Endometrium (tissue), 2 donors: ENCODE measurements around the gene DNAH6.
A peak's percentile ranks its signal among the peaks of the same experiment; 100 is the strongest.
"Not testable (repeated sequence)": the region's sequence is repeated elsewhere in the genome, so short reads cannot be mapped to it uniquely, and the experiment has no call there.

Experiments
- FAIRE-seq: peaks from 2 replicates; lab custom pipeline; 2012; peaks lifted over from hg19 to GRCh38; lab: Jason Lieb, UNC
- donor health status: control.
- donor health status: control.

Gene DNAH6

DNA sequence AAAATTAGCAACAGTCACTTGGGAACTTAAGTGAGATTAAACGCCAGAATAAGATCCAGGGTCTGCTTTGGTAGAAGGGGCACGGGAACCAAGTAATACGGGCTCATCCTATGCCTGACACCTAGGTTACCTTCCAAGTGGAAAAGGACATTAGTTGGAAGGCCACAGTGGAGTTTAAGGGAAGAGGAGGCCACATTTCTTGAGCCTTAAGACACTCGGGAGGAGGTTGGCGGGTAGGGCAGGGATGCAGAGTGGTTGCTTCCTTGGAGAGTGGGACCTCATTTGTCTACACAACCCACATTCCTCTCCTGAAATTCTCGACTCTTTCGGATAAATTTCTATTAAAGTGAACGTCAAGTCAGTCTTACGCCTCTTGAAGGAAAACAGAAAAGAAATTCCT, 510 bp upstream of the DNAH6 start:
- FAIRE-seq: no peak

DNA sequence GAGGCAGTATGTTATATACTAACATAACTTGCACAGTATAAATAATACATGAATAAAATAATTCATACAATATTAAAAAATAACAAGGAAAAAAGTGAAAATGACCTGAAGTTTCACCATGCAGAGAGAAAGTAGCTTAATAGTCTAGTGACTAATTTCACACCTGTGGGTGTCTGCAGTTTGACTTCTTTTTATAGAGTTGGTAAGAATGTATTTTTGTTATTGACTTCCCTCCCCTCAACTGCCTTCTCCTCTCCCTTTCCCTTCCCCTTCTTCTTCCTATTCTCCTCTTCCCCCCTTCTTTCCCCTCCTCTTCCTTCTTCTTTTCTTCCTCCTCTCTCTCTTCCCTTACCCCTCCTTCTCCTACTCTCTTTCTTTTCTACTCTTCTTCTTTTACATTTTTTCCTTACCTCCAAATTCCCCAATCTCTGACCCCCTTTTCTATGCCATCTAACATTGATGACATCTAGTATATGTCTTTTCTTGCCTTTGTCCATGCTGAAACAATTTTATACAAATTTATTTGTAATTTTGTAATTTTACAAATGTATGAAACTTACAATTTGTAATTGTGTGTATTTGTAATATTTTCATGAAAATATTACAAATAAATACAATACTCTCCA, 3.1 kb downstream of the DNAH6 start:
- FAIRE-seq: no peak

DNA sequence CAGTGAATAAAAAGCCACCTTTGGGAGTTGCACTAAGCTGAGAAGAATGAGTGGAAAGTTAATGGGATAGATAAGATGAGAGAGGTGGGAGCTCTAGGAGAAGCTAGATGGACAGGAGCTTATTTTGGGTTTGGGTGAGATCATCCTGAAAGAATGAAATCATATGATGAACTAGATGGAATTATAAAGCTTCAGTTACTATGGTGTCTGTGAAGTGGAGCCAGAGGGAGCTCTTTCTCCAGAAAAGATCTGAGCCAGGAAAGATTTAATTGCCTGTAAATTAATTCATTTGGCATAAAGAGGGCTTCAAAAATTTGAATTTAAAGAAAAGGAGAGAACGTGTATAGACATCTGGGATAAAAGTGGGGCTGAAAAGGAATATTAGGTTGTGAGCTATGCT, 10.3 kb downstream of the DNAH6 start:
- FAIRE-seq: no peak

DNA sequence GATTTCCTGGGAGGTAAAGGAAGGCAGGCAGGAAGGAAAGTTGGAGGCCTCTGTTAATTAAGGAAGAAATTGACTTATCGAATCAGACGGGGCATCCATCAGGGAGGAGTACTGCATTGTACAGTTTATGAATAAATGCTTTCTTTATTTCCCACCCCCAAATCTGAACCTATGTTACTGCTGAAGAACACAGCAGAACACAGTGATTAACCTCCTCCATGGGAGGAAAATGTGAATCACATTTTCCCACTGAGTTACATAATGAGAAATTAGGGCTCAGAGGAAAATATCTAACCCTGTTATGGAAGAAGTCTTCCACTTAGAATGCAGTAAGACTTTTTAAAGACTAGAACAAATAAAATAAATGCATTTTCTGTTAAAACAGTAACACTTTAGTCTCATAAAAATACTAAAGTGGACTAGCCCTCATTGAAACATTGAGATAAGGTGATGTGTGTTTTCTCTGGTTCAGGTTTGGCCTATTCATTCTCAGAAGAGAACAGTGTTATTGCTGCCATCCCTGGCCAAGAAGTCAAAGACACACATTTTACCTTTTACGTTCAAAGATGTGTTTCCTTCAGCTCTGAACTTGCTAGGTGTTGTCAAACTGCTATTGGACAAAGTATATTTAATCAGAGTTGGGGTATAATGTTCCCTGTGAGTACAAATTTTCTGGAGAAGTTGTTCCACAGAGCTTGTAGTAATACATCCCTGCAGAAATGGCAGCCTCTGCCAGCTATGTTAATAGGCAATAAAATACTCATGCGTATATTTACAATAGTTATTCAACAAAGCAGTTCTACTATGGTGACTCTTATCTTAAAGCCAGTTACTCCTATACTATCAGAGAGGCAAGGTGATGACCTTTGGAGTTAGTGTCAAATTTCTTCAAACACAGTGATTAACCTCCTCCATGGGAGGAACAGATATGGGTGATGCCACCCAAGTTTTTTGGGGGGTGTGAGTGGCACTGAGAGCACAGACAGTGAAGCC, 11.1 kb downstream of the DNAH6 start:
- FAIRE-seq: no peak

DNA sequence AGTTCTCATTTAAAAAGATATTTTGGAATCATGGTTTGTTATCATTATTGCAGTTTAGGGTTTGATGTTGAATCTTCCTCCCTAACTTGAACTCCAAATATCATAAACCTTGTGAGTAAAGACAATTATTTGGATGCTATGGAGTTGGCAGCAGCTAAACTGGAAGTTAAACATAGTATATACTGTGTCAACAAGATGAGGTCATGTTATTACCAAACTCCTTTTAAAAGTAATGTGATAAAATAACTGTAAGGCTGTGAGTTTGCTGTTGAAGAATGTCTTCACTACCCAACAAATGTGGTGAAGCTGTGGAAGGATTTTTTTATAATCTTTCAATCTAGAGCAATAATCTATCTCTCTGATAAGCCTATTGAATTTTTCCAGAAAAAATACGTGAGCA, 16.0 kb downstream of the DNAH6 start:
- FAIRE-seq: no peak

DNA sequence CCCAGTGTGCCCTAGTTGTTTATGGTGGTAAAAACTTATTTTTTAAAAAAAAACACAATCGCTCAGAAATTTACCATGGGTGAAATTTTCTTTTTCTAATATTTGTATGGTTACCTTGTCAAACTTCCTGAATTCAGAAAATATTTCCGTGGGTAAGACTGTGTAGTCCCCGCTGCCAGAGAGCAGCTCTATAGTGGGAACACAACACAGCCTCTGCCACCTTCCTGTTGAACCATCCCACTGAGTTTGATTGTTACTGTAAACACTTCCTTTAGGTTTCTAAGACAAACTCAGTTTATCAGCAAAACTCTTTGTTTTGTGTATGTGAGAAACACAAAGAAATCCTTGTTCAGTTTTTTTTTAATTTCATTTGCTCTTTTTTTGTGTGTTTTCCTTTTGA, 17.9 kb downstream of the DNAH6 start:
- FAIRE-seq: no peak

DNA sequence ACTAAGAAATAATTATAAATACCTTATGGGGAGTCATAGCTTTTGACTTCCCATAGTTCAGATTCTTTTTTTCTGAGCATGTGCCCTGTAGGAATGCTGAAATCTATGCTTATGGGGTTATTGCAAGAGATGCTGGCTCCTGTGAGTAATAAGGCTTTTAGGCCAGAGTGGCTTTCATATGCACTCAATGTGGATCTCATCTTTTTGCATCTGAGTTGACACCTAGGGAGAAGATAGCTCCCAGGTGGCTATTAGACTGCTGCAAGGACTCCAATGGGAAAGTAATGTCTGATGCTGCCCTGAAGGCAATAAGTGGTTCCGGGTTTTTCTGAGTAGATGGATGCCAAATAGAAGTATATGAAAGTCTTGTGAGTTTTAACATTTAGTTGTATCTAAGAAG, 21.0 kb downstream of the DNAH6 start:
- FAIRE-seq: no peak

DNA sequence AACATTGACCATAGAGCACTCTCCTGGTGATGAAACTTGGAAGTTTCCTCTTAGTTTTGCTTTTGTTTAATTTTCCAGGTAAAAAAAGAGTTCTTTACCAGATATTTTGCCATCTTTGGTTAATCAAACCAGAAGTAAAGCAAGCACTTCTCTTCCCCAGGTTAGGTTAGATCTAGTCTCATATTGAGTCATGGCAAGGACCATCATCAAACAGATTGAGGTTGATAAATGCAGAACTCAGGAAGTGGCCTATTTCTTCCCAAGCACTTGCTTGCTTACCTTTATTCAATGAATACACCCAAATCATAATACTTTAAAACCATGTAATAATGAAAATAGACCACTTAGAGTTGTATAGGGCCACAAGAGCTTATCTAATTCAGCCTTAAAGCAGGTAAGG, 23.4 kb downstream of the DNAH6 start:
- FAIRE-seq: no peak

DNA sequence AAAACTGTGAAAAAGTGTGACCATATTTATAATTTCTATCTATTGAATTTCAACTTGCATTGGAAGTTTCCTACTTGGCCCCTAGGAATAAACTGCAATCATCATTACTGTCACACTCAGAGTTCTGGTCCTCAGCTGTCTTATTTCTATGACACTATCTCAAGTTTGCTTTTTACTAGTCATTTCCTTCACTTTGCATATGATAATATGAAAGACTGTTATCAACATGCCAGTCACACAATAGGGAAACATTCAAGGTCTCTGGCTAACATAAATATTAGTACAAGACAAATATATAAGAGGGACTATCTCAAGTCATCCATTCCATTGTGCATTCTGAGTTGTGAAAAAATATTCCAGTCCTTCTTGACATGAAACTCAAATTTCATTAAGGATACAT, 28.7 kb downstream of the DNAH6 start:
- FAIRE-seq: no peak

DNA sequence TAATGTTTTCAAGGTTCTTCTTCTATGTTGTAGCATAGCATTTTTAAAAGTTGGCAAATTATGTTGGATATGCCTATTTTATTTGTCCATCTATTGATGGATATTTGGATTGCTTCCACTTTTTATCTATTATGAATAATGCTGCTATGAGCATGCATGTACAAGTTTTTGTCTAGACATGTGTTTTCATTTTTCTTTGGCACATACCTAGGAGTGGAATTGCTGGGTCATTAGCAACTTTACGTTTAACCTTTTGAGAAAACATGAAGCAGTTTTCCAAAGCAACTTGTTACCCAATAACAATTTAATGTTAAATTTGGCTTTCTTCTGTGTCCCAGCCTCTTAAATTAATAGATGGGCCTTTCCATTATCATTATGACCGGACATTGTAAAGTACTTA, 30.3 kb downstream of the DNAH6 start:
- no peak for FAIRE-seq

DNA sequence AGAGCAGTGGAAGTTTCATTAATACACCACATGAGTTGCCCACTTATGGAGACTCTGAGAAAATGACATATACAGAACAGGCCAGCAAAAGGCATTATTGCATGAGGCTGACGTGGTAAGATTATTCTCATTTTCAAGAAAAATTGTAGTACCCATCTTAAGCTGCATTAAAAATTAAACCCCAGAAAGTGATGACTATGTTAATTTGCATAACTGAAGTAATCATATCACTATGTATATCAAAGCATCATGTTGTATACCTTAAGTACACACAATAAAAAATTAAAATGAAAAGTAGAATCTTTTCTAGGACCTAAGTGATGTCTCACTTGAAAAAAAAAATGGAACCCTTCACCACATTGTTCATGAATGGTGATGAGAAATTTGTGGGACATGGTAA, 32.0 kb downstream of the DNAH6 start:
- FAIRE-seq: no peak

DNA sequence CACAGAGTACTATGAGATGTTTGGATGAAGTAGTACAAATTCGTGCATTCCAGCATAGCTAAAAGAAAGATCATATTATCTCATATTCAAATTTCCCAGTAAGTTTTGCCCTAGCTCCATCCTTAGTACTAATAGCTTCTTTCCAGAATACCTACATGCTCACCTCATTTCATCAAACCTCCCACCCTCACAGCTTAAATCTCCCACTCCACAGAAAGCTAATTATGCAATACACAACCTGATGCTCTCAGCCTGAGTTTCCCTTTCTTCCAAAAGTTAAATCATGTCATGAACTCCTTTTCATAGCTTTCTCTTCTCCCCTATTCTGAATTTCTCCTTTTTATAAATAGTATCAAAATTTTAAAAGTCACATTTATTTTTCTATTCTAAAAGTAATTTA, 34.6 kb downstream of the DNAH6 start:
- FAIRE-seq: no peak

DNA sequence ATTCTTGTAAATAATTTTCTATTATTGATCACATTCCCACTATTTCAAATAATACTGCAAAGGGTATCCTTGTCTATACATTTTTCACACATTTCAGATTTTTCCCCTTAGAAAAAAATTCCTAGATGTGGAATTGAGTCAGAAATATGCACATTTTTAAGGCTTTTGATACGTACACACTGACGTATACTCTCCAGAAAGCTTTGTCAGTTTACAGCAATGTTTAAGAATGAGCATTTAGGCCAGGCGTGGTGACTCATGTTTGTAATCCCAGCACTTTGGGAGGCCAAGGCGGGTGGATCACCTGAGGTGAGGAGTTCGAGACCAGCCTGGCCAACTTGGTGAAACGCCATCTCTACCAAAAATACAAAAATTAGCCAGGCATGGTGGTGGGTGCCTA, 35.2 kb downstream of the DNAH6 start:
- not testable (repeated sequence) for FAIRE-seq

DNA sequence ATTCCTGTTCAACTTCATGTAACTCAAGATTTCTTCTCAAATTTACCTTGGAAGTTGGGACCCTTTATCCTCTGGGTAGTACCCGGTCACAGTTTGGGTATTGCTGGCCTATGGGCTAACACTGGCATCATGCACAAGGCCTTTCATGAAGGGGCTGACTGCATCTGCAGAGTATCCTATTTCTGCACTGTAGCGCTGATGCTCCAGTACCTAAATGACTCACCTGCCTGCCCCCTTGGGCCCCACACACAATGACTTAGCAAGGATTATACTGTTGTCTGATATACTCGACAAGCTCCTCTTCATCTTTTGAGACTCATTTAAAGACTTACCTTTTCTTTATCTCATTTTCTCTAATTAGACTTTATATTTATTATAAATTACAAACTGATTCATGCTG, 39.9 kb downstream of the DNAH6 start:
- no peak for FAIRE-seq

DNA sequence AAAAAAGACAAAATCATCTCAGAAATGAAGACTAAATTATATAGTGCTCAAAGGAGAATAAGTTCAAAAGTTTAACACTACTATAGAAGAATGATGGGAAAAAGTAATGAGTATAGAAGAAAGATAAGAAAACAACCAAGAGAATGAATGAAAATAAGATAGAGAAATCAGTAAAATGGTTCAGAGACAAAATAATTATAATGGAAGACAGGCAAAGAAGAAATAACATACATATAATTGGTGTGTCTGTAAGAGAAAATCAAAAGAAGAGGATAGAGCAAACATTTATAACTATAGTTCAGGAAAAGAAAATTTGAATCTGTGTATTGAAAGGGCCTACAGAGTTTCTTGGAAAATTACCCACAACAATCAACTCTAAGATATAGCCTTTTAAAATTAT, 43.5 kb downstream of the DNAH6 start:
- FAIRE-seq: no peak

DNA sequence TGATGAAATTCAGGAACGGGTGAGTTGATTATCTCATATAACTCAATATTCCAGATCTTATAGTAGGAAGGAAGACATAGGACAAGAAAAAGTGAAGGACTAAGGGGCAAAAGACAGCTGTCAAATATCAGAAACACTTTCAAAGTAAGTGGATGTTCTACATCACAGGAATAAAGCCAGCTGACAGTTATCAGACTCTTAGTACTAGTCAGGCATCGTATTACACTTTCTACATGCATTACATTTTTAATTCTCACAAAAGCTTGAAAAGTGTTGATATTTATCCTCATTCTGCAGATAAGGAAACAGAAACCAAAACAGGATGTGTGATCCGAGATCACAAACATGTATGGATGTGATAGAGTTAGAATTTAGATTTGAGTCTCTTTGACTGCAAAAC, 63.4 kb downstream of the DNAH6 start:
- no peak for FAIRE-seq

DNA sequence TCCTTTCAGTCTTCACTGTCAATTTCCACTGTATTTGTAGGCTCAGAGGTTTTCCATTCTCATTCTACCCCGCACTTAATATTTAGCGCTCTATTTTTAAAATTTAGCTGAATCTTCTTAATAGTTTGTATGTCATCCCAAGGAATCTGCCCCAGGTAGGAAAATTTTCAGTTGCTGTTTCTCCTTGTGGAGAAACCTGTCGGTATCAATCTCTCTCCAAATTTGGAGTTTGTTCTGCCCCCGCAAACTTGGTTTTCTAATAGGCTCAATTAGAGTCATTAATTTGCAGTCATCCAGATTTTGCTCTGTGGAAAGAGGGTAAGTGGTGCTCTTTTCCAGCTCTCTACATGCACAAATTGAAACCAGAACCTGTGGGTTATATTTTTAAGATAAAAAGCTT, 87.6 kb downstream of the DNAH6 start:
- FAIRE-seq: no peak

DNA sequence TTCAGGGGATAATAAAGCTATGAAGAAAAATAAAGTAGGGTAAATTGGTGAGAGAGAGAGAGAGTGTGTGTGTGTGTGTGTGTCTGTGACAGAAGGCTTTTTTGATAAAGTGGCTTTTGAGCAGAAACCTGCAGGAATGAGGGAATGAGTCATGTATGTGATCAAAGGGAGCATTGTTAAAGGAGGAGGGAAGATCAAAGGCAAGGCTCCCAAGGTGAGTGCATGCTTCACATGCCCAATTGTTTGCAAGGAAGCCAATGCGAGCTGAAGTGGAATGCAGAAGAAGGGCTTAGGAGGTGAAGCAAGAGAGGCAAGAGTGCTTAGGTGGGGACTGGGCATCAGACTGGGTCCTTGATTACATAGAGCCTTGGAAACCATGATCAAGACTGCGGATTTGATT, 96.8 kb downstream of the DNAH6 start:
- no peak for FAIRE-seq

DNA sequence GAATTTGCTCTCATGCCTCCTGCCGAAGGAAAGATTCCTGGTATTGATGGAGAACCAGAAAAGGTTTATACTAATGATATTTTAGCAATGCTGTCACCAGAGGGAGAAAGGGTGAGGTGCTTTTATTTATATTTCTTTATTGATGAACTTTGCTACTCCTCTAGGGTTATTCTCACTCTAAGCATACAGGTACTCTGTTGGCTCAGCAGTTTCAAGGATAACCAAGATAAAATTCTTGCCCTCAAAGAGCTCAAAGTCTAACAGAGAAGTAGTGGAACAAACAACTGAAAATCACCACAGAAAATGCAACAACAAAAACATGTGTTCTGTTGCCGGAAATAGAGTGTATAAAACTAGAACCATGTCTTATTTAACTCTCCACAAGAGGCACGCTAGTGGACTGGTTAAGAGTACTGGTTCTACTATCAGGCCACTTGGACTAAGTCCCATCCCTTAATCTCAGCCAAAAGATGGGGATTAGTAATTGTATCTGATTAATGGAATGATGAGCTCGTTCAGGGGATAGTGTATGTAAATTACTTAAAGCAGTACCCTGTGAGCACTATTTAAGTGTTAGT, 103.6 kb downstream of the DNAH6 start:
- no peak for FAIRE-seq

DNA sequence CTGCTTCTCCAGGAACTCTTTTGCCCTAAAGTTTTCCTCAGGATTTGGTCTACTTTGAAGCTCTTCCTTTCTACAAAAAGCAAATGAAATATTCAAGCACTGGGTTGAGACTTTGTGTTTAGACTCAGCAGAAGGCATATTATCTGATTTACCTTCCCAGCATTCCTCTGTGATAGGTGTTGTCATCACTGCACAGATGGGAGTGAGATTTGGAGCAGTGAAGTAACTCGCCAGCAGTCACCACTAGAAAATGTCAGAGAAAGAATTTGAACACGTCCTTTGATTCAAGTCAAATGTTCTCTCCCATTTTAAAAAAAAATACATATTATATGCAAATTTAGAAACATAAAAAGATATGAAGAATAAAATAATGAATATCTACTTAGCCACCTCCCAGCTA, 112.2 kb downstream of the DNAH6 start:
- FAIRE-seq: no peak

DNA sequence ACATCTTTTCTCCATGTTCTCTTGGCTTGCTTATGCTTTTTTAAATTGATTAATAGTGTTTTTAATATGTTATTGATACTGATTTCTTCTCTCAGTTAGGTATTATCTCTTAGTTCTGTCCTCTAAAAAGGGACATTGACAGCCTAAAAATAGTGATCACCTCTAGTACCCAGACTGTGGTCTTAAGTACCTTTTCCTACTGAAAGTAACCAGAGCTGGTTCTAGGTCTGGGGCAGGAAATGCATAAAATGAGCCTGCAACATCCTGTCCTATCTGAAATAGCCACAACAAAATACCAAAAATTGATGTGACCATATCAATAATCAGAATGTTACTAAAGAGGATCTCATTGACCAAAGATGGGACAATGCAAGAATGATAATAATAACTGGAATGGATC, 113.3 kb downstream of the DNAH6 start:
- no peak for FAIRE-seq

DNA sequence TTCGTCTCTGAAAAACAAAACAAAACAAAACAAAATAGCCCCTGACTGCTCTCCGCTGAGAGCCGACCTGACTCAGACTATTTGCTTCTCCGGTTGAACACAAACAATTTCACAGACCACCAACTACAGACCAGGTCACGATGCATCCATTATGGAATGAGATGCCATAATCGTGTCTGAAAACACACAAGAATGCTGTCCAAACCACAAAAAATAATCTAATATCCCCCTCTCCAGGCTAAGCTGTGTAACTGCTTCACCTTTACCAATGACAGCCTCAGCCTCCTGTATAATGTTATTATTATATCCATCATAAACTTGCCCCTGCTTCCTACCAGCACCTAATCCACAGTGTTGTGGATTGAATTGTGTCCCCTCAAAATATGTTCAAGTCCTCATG, 114.7 kb downstream of the DNAH6 start:
- peak; percentile 41 for FAIRE-seq

DNA sequence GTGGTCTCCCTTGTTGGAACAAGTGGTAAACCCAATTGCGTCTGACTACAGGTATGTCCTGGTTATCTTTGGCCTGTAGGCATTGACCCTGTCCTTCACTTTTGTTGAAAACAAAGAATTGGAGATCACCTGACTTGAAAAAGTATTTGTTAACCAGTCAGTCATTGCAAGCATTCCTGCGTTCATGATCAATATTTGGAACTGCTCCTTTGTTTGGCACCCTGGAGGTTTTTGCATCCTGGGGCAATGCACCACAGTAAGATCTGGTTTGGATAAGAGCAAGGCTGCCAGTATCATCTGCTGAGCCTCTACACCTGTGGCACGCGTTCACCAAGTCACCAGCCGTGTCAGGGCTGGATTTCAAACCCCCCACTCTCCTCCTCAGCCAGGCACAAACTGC, 115.7 kb downstream of the DNAH6 start:
- FAIRE-seq: no peak
